NOMO-1 treated with dmso at 0.1 percent for 144 hours (cell line): ENCODE data around the gene PLAAT2.
"Not testable (repeated sequence)": the region's sequence is repeated elsewhere in the genome, so short reads cannot be mapped to it uniquely, and the experiment has no call there.

Experiments
- DNase-seq: peaks from one replicate; lab custom pipeline; 2025; ENCODE audit not compliant: unreplicated experiment; lab: John Stamatoyannopoulos, UW

The PLAAT2 gene

DNA sequence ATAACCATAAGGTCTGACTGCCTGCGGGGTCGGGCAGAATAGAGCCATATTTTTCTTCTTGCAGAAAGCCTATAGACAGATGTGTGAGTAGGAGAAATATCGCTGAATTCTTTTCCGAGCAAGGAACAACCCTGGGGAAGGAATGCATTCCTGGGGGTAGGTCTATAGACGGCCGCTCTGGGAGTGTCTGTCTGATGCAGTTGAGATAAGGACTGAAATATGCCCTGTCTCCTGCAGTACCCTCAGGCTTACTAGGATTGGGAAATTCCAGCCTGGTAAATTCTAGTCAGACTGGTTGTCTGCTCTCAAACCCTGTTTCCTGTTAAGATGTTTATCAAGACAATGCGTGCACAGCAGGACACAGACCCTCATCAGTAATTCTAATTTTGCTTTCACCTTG lies 18.0 kb upstream of the PLAAT2 start:
- not testable (repeated sequence) for DNase-seq

DNA sequence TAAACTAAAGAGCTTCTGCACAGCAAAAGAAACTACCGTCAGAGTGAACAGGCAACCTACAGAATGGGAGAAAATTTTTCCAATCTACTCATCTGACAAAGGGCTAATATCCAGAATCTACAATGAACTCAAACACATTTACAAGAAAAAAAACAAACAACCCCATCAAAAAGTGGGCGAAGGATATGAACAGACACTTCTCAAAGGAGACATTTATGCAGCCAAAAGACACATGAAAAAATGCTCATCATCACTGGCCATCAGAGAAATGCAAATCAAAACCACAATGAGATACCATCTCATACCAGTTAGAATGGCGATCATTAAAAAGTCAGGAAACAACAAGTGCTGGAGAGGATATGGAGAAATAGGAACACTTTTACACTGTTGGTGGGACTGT lies 15.7 kb upstream of the PLAAT2 start:
- DNase-seq: not testable (repeated sequence)

DNA sequence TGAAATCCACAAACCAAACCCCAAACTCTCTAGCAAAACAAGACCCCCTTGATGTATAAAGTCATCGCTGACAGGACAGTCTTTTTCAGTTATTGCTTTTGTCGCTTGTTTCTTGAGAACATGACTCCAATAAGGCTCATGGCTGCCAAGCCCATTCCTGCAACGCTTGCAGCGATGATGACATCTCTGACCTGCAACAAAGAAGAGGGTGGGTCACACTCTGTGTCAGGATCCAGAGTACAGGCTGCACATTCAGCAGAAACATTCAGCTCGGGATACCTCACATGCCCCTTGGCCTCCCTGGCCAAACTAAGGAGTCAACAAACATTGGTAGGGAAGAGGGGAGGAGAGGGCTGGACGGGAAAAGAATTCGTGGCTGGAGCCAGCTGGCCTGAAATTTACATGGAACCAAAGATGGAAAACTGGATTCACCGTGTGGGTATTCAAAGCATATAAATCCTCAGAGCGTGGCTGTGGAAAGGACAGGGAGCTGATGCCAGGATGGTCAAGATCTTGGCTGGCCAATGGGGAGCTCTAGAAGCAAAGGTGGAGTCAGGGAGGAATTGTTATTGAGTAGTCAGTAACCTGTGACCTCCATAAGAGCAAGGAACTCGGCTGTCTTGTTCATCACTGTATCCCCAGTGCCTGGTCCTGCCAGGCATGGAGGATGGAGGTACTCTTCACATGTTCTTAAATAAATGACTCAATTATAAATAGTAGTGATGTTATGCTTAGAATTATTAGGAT lies 11.8 kb upstream of the PLAAT2 start:
- no peak for DNase-seq

DNA sequence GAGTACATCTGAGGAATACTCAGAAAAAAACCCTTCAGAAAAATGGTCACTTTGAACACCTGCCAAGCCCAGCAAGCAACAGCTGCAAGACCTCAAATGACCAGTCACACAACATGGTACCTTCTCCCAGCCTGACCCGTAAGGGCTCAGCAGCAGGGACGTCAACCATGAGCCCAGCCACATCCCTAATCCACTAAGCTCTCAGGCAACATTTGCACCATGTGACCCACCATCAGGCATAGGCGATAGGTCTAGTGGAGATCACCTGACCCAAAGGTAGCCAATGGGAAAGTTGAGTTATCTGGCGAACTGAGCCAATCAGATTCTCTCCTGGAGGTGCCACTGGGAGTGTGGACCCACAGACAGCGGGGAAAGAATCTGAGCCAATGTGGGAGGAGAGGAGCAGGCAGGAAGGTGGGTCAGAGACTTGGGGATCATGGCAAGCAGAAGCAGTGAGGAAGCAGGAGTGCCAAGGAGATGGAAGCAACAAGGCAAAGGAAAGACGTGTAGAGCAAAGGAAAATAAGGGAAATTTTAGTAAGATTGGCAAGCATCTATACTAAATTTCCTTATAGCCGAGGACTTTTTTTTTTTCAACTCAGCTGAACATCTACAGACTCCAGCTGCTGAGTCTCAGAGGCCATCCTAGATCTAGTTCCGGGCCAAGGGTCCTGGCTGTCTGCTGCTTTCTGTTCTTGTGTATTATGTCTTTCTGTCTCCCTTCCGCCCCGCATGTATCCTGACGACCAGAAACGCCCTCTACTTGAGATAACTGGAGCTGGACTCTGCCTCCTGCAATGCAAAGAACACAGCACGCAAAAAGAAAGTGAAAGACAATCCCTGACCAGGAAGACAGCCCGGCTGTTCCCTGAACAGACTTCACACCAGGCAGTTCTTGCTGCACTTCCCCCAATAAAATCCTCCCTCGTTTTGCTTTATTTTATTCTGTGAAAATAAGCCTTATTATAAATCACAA lies 11.0 kb upstream of the PLAAT2 start:
- DNase-seq: peak; percentile 45

DNA sequence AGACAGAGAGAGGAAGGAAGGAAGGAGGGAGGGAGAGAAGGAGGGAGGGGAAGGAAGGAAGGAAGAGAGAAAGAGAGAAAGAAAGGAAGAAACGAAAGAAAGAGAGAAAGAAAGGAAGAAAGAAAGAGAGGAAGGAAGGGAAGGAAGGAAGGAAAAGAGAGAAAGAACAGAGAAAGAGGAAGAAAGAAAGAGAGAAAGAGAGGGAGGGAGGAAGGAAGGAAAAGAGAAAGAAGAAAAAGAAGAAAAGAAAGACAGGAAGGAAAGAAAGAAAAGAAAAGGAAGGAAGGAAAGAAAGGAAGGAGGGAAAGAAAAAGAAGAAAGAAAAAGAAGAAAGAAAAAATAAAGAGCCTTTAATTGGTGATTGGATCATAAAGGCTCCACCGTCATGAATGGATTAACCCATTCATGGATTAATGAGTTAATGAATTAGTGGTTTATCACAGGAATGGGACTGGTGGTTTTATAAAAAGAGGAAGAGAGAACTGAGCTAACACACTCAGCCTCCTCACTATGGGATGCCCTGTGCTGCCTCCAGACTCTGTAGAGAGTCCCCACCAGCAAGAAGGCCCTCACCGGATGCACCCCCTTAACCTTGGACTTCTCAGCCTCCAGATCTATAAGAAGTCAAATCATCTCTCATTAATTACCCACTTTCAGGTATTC lies 9.0 kb upstream of the PLAAT2 start:
- no peak for DNase-seq

DNA sequence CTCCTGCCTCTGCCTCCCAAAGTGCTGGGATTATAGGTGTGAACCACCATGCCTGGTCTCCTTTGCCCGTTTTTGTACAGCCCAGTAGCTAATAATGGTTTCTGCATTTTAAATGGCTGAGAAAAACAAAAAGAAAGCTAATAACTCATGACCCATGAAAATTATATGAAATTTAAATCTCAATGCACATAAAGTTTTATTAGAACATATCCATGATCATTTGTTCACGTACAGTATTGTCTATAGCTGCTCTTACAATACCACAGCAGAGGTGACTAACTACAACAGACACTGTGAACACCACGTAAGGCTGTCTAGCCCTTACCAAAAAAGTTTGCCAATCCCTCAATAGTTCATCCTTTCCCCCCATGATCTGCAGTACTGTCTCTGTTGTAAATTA lies 6.4 kb upstream of the PLAAT2 start:
- no peak for DNase-seq

DNA sequence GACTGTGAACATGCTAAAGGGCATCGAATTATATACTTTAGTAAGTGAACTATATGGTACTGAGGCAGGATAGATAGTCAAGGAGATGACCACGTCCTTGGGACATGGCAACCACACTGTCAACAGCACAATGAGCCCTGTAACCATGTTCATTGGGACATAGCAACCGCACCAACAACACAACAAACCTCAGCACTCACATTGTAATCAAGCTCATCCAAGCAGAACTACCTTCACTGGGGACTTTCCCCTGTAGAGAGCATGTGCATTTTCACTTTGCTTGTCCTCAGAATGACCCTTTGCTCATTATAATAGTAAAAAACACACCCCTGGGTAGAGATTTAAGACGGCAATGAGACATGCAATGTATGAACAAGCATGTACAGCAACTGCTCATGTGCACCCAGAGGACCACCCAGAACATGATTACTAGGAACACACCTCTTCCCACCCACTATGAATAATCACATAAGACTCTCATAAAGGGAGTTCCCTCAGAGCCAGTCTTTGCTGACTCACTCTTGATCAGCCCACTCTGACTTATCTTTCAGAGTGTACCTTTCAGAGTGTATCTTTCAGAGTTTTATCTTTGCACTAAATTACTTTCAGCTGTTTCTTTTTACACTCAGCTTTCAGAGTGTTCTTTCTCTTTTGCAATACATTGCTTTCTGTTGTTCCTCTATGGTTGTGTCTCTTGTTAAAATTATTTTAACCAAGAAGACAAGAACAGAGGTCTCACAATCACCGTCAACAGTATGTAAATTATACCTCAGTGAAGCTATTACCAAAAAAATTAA lies 4.1 kb upstream of the PLAAT2 start:
- peak; percentile 10 for DNase-seq

DNA sequence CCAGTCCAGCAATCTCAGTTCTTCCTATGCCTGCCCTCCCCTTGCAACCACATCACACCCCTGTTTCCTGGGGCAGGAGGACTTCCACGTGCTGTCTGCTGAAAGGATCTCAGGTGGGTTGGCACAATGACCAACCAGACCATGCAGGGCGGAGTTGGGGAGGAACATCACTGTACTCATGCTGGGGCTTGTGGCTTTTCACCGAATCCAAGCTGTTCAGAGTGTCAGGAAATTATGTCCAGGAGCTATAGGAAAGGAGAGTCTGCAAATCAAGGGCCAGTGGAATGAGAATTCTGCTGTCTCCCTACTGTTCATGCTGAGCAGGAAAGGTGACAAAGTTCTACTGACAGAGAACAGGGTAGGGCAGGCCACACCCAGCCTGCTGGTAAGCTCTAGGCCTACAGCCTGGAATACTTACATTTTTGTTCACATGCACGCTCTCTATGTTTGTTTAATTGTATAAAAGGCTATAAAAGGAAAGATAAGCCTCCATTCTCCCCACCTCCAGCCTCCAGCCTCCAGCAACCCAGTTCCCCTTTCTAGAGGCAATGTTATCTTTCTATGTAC lies 1.7 kb upstream of the PLAAT2 start:
- no peak for DNase-seq

DNA sequence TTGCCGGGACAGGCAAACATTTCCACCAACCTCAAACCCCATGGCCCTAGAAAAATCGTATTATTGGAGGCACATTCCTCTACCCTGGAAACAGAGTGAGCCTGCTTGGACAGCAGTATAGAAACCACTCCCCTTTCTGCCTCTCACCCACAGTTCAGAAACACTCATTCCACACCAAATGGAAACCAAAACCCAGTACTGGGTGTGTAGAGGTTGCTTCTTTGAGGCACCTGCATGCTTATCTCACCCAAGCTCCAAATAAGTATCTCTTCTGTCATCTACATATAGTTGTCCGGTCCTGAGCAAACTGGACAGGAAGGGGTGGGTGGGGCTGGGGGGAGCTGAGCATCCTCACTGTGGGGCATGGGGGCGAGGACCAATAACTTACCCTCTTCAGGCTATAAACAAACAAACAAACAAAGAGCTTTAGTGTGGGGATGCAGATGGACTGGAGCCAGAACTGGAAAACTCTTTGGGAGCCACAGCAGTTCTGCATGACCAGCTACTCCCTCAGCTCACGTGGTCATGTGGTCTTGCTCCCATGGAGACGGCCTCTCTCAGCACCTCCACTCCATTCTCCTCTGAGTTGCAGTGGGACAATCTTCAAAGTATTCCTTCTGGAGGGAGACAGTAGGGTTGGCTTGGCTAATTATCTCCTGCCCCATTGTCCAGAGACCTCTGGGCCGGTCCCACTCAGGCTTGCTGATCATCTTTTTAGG lies 1.0 kb upstream of the PLAAT2 start:
- no peak for DNase-seq

DNA sequence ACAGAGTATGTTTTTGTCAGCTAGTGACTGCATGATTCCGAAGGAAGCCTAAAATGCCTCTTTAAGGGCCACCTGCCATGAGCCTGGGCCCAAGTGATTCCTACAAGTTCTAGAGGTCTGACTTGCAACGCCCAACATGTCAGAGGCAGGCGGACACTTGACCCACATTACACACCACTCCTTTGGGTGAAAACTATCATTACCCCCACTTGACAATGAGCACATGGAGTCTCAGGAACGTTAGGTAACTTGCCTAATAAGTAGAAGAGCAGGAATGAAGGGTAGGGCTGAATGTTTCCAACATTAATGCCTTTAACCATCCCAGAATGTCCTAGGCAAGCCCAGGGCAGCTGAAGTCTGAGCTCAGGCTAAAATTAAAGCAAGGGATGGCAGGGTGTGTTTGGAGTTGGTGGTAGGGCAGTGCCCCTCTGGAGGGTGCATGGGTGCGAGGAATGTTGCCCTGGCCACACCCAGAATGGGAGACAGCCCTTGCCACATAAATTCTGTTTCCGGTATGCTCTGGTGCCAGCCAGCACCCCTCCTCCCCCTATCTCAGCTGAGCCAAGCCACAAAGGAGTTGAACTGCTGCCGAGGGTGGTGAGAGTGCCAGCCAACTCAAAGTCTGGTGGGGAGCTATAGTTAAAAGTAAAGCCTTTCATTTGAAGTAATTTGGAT lies 2.5 kb downstream of the PLAAT2 start:
- no peak for DNase-seq

DNA sequence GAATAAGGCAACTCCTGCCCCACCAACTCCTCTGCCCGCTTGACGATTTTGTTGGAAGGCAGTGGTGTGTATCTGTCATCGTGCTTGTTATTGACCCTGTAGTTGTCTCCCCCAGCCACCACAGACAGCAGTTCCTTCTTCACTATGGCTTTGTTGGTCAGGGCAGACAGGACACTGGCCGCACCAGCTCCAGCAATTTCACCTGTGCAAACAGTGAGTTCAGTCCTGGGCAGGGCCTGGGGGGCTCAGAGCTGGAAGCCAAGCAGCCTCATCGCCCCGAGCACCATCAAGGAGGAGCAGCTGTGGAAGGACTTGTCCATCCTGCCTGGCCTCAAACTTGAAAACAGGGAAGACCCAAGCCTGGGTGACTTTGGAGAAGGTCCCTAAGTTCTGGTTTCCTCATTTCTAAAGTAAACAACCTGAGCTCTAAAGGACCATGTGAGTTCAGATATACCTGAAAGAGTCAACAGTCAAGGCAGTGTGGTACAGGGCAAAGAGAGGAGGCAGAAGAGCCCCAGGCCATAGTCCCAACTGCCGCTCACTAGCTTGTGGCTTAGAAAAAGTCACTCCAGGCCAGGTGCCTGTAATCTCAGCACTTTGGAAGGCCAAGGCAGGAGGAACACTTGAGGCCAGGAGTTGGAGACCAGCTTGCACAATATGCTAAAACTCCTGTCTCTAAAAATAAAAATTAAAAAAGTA lies 4.6 kb downstream of the PLAAT2 start:
- no peak for DNase-seq

DNA sequence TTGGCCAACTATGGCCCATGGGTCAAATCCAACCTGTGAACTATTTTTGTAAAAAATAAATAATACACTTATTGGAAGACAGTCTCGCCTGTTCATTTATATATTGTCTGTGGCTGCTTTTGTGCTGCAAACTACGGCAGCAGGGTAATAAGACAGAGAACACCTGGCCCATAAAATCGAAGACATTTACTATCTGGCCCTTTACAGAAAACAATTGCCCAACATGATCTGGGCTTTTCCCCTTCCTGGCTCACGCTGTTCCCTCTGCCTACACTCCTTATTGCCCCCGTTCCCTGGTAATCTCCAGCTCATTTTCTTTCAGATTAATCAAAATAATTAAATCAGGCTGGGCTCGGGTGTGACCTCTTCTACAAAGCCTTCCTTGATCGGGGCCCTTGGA lies 5.6 kb downstream of the PLAAT2 start:
- DNase-seq: no peak

DNA sequence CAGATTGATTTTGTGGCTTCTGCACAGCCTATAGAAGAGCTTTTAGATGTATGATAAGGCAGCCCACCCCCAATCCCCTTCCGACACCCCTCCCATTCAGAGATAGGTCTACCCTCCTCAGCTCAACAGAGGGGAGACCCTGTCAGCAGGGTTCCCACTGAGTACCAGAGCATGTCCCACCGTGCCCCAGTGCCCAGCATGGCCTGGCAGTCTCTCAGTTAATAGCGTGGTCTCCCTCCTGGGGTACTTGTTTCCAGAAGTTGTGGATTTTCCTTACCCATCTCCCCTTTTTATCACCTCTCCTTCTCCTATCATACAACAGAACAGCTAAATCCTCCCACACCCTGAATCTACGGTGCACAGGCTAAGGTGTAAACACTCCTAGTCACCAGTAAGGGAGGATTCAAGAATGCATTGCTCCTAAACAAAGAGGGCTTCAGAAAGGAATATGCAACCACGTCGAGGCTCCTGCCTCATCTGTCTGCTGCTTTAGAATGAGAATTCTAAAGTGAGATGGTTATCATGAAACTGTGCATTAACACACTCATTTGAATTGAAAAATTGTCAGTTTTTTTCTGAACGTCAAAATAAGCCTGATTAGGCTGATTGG lies 6.7 kb downstream of the PLAAT2 start:
- no peak for DNase-seq

DNA sequence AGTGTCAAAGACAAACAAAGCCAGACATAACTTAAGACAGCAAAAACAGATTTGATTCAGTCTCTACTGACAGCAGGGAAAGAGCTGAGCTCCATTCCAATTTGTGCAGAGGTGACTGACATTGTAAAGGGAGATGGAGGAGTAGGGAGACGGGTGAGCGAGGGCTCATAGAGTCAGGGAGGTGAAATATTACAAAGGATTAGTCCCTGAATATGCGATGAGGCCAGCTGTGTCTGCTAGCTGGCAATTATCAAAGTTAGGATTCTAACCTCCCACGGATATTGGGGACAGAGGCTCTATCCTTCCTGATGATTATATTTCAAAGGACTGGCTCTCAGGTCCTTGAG lies 8.3 kb downstream of the PLAAT2 start:
- no peak for DNase-seq

DNA sequence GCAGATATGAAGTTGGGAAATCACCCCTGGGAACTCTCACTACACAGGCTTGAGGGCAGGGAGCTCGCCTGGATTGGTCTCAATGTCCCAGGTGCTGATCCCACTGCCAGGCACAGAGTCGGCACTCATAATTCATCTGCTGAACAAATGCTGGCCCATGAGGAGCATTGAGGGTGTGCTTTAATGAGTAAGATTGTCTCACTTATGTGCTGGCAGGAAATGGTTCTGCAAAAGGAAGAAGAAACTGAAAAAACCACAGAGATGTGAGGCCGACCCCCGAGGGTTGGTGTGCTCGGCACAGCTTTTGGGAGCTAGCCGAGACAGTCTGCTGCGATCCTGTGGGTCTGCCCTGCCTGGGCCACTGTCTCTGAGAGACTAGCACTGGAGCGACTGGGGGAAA lies 9.4 kb downstream of the PLAAT2 start:
- DNase-seq: no peak

DNA sequence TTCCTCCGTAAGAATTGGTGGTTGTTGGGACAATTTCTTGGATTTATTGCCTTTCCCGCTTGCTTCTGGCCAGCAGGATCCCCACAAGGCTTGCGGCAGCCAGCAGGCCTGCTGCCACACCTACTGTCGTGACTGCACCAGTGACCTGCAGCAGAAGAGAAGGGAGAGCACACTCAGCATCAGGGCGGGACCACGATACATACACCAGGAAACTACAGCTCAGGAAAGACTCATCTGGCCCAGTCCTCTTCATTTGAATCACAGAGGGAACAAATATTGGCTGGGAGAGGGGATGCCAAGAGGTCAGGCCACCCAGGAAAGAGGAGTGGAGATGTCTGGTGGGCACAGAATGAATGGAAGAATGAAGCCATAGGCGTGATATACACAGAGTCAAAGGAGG lies 10.3 kb downstream of the PLAAT2 start:
- DNase-seq: no peak

DNA sequence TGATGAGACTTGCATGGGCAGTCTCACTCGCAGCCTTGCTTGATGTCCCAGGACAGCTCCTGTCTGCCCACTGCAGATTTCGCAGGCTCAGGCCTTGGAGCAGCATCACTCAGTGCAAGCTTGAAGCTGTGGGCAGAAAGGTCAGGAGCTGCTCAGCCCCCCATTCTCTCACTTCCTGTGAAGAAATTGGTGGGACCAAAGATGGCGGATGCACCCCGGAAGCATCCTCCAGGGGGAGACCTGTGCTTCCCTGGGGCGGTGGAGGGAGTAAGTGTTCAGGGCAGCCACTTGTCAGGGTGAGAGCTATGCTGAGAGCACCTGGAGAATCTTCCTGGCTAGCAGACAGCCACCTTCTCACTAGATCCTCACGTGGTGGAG lies 11.3 kb downstream of the PLAAT2 start:
- DNase-seq: no peak

DNA sequence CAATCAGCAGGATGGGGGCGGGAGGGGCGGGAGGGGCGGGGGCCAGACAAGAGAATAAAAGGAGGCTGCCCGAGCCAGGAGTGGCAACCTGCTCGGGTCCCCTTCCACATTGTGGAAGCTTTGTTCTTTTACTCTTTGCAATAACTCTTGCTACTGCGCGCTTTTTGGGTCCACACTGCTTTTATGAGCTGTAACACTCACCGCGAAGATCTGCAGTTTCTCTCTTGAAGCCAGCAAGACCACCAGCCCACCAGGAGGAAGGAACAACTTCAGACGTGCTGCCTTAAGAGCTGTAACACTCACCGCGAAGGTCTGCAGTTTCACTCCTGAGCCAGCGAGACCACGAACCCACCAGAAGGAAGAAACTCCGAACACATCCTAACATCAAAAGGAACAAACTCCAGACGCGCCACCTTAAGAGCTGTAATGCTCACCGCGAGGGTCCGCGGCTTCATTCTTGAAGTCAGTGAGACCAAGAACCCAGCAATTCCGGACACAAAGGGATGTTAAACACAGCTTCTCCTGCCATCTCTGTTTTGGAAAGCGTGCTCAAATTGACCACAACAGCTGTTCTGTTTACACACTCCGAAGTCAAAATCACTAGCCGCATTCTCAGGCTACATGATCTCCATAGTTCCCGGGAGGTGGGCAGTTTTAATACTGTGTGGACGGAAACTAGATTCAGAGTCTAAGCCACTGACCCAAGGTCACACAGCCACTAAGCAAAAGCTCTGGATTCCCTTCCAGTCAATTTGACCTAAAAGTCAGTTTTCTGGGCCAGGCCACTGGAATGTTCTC lies 11.9 kb downstream of the PLAAT2 start:
- no peak for DNase-seq
